D721Med (cell line): ENCODE measurements around the gene CBX1.

Source experiments
- DNase-seq: peaks from one replicate; pipeline ENCODE4 v3.0.0; 2011; ENCODE audit warnings: low spot score; ENCODE audit not compliant: insufficient read length
- FAIRE-seq: peaks from 2 replicates; lab custom pipeline; 2011; peaks lifted over from hg19 to GRCh38; lab: Jason Lieb, UNC
- CTCF ChIP-seq: IDR thresholded peaks from 2 replicates; pipeline ENCODE4 v1.5.1; 2012; ENCODE audit warnings: mild to moderate bottlenecking, control low read depth; ENCODE audit not compliant: insufficient read depth; ENCODE audit errors: missing control alignments

The CBX1 gene

GRCh38 chr17:48062273-48062672 lies 39.0 kb downstream of the CBX1 start:
- DNase-seq (peak; percentile 83), FAIRE-seq (no peak)
- TF ChIP-seq CTCF, result no peak

GRCh38 chr17:48060249-48060648 lies 41.0 kb downstream of the CBX1 start:
- TF ChIP-seq CTCF, result no peak

GRCh38 chr17:48059125-48059668 lies 42.1 kb downstream of the CBX1 start:
- DNase-seq, result no peak
- no peak for TF ChIP-seq CTCF
- no peak for FAIRE-seq

More at GRCh38 chr17:48060249-48060648, 41.0 kb downstream of the CBX1 start:
- FAIRE-seq (no peak), DNase-seq (no peak)

- no peak for FAIRE-seq
- TF ChIP-seq CTCF, result no peak
- no peak for DNase-seq
Observed at GRCh38 chr17:48058393-48059124, 42.7 kb downstream of the CBX1 start.

GRCh38 chr17:48057626-48058025 lies 43.7 kb downstream of the CBX1 start:
- FAIRE-seq, result no peak
- TF ChIP-seq CTCF, result no peak
- no peak for DNase-seq

GRCh38 chr17:48056879-48057278 lies 44.4 kb downstream of the CBX1 start:
- DNase-seq, result no peak
- FAIRE-seq, result no peak
- no peak for TF ChIP-seq CTCF

GRCh38 chr17:48056246-48056745 lies 45.0 kb downstream of the CBX1 start:
- no peak for TF ChIP-seq CTCF
- FAIRE-seq (no peak), DNase-seq (no peak)
